Right atrium auricular region (tissue), 2 donors: Measurements from ENCODE around the gene CMTM8. TPM values are rescaled to one million over a fixed set of nuclear protein-coding genes. Genes with fewer than 3 reads are reported as not detected.

ENCODE experiments used
- DNase-seq: peaks from one replicate; pipeline ENCODE4 v3.0.0-alpha.2; 2019; ENCODE audit warnings: low spot score
- H3K27ac ChIP-seq, 2 donors: fragments of 200-600 bp; sonication (generic); 1 replicate in 1 of 2; 2 replicates in 1 of 2; pipeline ENCODE4 v1.5.1; 2016 to 2019
- H3K27me3 ChIP-seq, 2 donors: fragments of 200-600 bp; sonication (generic); one replicate each; pipeline versions ENCODE4 v1.5.1 to v1.6.0; 2017 to 2019
- H3K36me3 ChIP-seq: fragments of 200-600 bp; sonication (generic); one replicate; pipeline ENCODE4 v1.5.1; 2016
- H3K4me1 ChIP-seq, 2 donors: fragments of 200-600 bp; sonication (generic); one replicate each; pipeline versions ENCODE4 v1.5.1 to v1.6.0; 2017 to 2019
- H3K4me3 ChIP-seq, 2 donors: fragments of 200-600 bp; sonication (generic); 1 replicate in 1 of 2; 2 replicates in 1 of 2; pipeline ENCODE4 v1.5.1; 2017 to 2019; ENCODE audit warnings: mild to moderate bottlenecking in 1 of 2, moderate library complexity in 1 of 2
- H3K9me3 ChIP-seq, 2 donors: fragments of 200-600 bp; sonication (generic); one replicate each; pipeline ENCODE4 v1.5.1; 2019
- CTCF ChIP-seq, 2 donors: fragments of 200-600 bp; sonication (generic); IDR thresholded peaks; one replicate each; pipeline ENCODE4 v1.5.1; 2019; ENCODE audit warnings: antibody characterized with exemption in 2 of 2
- total RNA-seq, 2 donors: library from RNA; depleted of rRNA; stranded (reverse); fragments of >200 nt; gene quantifications; one replicate each; pipeline ENCODE4 v1.1.0, GENCODE V29; 2016

CMTM8 gene
- total RNA-seq, 2 donors from 2014 or later = 3.1 to 7.1 TPM

GRCh38 chr3:32405711-32406323 is 167.3 kb downstream of the CMTM8 start:
- H3K4me3 ChIP-seq = no peak overlapping the region
- TF ChIP-seq CTCF (IDR thresholded peaks at IDR 0.05) = no peak
- peaks cover 0 to 29% of the 10 kb centered on the region in 2 donors for H3K4me1 ChIP-seq
- DNase-seq = no peak
- H3K27me3 ChIP-seq = no peaks in the 10 kb centered on the region
- no peaks in the 10 kb centered on the region for H3K36me3 ChIP-seq
- H3K27ac ChIP-seq = no peak overlapping the region
- no peaks in the 10 kb centered on the region for H3K9me3 ChIP-seq

- Histone ChIP-seq H3K27ac (no peak overlapping the region), H3K4me3 (no peak overlapping the region), H3K27me3 (no peaks in the 10 kb centered on the region), H3K9me3 (no peaks in the 10 kb centered on the region), H3K36me3 (no peaks in the 10 kb centered on the region), H3K4me1 (peaks cover 0 to 21% of the 10 kb centered on the region in 2 donors)
- no peak for TF ChIP-seq CTCF (IDR thresholded peaks at IDR 0.05)
- DNase-seq = no peak
Observed at GRCh38 chr3:32406486-32407408, 168.3 kb downstream of the CMTM8 start.

GRCh38 chr3:32410367-32411246 is 172.1 kb downstream of the CMTM8 start:
- peaks cover 0 to 16% of the 10 kb centered on the region in 2 donors for H3K4me1 ChIP-seq
- no peak for DNase-seq
- H3K27me3 ChIP-seq = no peaks in the 10 kb centered on the region
- no peak for TF ChIP-seq CTCF (IDR thresholded peaks at IDR 0.05)
- no peak overlapping the region for H3K4me3 ChIP-seq
- no peak overlapping the region for H3K27ac ChIP-seq
- H3K9me3 ChIP-seq = no peaks in the 10 kb centered on the region
- no peaks in the 10 kb centered on the region for H3K36me3 ChIP-seq

GRCh38 chr3:32411442-32411841 is 173.0 kb downstream of the CMTM8 start:
- DNase-seq = no peak
- H3K4me3 ChIP-seq = no peak overlapping the region
- H3K27ac ChIP-seq = no peak overlapping the region
- H3K4me1 ChIP-seq = peaks cover 0 to 16% of the 10 kb centered on the region in 2 donors
- H3K9me3 ChIP-seq = no peaks in the 10 kb centered on the region
- TF ChIP-seq CTCF (IDR thresholded peaks at IDR 0.05) = no peak
- no peaks in the 10 kb centered on the region for H3K36me3 ChIP-seq
- H3K27me3 ChIP-seq = no peaks in the 10 kb centered on the region

GRCh38 chr3:32412887-32413286 is 174.4 kb downstream of the CMTM8 start:
- Histone ChIP-seq H3K4me1 (peaks cover 0 to 16% of the 10 kb centered on the region in 2 donors), H3K27ac (no peak overlapping the region)
- no peak for TF ChIP-seq CTCF (IDR thresholded peaks at IDR 0.05)

More at GRCh38 chr3:32412887-32413286, 174.4 kb downstream of the CMTM8 start:
- no peak for DNase-seq
- Histone ChIP-seq H3K27me3 (no peaks in the 10 kb centered on the region), H3K9me3 (no peaks in the 10 kb centered on the region), H3K36me3 (no peaks in the 10 kb centered on the region), H3K4me3 (no peak overlapping the region)
